ENCODE results near the gene VCAN. TPM values are rescaled to one million over a fixed set of nuclear protein-coding genes. Genes with fewer than 3 reads are reported as not detected.

VCAN gene
- polyA plus RNA-seq, 1 donor = 201 TPM

DNA sequence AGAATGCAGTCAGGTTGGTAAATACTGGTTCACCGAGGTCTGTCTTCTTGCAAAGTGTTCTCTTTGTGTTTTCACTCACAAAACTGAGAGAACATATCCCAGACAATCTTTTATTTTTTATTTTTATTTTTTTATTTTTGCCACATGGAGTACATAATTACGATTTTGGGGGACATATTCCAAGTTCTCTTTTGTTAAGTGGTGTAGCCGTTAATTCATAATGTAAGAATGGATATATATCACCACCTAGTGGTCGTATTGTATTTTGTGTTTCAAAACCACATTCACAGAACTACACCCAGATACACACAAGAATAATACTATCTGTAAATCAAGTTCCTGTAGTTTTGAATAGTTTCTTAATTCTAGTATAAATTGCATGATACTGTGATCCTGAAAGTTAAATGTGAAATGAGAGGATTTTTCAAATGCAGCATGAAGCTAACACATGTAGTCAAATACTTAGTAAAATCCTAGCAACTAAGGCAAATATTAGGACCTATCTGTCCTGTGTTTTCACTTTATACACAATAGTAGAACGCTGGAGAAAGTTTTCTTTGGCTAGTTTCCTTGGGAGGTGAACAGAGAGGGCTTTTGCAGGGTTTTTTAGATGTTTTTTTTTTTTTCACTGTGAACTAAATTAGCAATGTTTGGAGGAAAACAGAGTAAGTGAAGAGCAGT, 92.7 kb downstream of the VCAN start:
- DNase-seq (ENCODE audit: low read depth) = no peak

- DNase-seq (ENCODE audit: low read depth) = no peak
Observed at GRCh38 chr5:83567741-83568140, 96.2 kb downstream of the VCAN start.

GRCh38 chr5:83568186-83568585, 96.6 kb downstream of the VCAN start:
- no peak for DNase-seq (ENCODE audit: low read depth)

GRCh38 chr5:83570916-83571315, 99.4 kb downstream of the VCAN start:
- DNase-seq (ENCODE audit: low read depth) = no peak

DNA sequence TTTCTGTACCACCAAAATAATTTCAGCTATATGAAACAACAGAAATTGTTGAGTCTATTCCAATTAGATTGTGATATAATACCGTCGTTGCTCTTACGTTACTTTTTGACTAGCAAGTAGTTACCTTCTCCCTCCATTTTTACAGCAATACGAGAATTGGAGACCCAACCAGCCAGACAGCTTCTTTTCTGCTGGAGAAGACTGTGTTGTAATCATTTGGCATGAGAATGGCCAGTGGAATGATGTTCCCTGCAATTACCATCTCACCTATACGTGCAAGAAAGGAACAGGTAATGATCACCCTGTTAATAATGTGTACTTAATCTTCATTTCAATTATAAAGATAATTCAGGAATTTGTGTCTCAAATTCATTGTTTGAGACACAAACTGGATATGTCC, 100.7 kb downstream of the VCAN start:
- no peak for DNase-seq (ENCODE audit: low read depth)

DNA sequence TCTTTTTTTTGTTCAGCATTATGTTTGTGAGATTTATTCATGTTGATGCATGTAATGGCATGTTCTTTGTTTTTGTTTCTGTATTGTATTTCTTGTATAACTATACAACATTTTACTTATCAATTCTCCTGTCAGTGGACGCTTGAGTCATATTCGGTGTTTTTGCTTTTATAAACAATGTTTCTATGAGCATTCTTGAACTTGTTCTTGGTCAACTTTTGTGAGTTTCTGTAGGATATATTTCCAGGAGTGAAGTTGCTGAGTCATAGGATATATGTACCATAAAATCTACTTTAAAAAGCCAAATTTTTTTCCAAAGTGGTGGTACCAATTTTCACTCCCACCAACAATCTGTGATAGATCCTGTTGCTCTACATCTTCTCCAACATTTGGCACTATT, 104.8 kb downstream of the VCAN start:
- DNase-seq (ENCODE audit: low read depth) = no peak

GRCh38 chr5:83577036-83577636, 105.6 kb downstream of the VCAN start:
- no peak for DNase-seq (ENCODE audit: low read depth)

- no peak for DNase-seq (ENCODE audit: low read depth)
Observed at GRCh38 chr5:83583859-83584258, 112.3 kb downstream of the VCAN start.

GRCh38 chr5:83586874-83587776, 115.6 kb downstream of the VCAN start:
- no peak for DNase-seq (ENCODE audit: low read depth)

DNA sequence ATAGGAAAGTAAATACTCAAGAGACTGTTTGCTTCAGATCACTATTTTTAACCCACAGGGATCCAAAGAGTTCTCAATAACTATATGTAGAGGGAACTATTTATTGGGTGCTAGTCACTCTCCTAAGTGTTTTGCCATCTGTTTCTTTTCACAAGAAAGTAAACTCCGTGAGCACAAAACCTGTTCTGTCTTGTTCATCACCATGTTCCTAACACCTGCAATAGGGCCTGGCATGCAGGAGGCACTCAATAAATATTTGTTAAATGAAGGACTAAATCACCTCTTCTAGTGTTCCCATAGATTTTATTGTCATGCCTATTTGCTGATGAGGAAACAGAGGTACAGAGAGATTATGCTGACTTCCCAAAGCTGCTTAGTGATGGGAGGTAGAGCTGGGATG, 118.2 kb downstream of the VCAN start:
- DNase-seq (ENCODE audit: low read depth) = no peak

DNA sequence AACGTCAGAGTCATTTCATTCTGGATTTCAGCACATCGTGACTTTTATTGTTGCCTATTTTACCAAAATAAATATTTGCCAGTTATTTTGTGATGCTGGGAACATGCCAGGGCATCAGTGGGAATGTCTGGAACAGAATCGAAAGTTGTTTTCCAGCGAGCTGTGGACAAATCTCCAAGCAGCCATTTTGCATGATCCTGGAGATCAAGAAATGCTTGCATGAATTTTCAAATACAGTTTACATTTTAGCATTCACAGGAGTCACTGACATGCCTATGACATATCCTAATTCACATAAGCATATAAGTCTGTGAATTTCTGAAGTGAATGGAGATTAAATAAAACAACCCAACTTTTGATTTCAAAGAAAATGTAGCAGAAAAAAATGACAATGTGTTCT, 119.4 kb downstream of the VCAN start:
- no peak for DNase-seq (ENCODE audit: low read depth)

- DNase-seq (ENCODE audit: low read depth) = no peak
Observed at GRCh38 chr5:83595217-83595616, 123.7 kb downstream of the VCAN start.

DNA sequence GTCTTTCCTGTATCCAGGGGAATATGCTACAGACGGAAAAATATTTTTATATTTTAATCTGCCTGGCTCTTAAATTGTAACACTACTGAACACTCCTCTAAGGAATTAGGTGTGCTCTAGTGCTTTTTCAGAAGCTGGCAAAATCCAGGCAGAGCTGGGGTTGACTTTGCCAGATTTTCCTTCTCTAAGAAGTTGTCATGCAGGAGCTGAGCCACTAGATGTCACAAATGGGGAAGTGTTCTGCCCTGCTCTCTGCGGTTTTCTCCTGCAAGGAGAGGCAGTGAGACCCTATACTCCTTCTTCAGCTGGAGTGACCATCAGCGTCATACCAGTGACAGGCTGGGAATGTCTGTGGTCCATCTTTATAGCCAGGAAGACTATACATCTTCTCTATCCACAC, 136.6 kb downstream of the VCAN start:
- DNase-seq (ENCODE audit: low read depth) = no peak

- DNase-seq (ENCODE audit: low read depth) = no peak
Observed at GRCh38 chr5:83614841-83615240, 143.3 kb downstream of the VCAN start.

- no peak for DNase-seq (ENCODE audit: low read depth)
Observed at GRCh38 chr5:83628360-83628759, 156.8 kb downstream of the VCAN start.

Other genes starting within 250 kb of the VCAN start
- 0.25 TPM for gene HAPLN1, start 249.1 kb downstream of the VCAN start, polyA plus RNA-seq (ENCODE audit: insufficient read length)

Measured in forelimb muscle (tissue), 1 donor.